ENCODE measurements around the gene NOTO.

The NOTO gene

GRCh38 chr2:73258186-73258912 is 56.0 kb downstream of the NOTO start:
- DNase-seq (ENCODE audit: low read depth): no peak

DNA sequence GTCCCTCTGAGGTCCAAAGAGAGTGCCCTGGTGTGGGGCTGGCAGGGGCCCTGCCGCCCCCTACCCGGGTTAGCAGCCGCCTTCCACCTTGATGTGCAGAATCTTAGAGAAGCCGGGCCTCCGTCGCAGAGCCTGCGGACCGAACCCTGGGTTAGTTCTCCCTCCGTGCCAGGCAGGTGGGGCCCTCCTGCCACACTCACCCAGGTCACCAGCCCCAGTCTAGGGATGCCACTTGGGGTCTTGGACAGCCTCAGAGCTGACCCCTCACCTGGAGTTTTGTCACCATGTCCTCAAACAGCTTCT is 56.5 kb downstream of the NOTO start:
- no peak for DNase-seq (ENCODE audit: low read depth)

DNA sequence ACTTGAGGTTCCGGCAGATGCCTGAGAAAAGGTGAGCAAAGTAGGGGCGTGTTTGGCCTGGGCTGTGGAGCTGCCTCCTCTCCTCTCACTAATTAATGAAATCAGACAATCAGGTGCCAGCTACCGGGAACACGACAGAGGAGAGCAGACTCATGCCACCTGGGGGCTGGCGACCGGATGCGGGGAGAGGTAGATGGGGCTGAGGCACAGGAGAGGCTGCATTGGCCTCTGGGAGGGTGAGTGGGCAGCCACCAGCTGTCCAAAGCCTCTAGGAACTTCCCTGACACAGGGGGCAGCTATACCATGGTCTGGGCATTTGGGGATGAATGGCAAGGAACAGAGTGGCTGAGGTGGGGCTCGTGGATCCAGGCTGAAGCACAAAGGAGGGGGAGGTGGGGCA is 56.9 kb downstream of the NOTO start:
- DNase-seq (ENCODE audit: low read depth): no peak

DNA sequence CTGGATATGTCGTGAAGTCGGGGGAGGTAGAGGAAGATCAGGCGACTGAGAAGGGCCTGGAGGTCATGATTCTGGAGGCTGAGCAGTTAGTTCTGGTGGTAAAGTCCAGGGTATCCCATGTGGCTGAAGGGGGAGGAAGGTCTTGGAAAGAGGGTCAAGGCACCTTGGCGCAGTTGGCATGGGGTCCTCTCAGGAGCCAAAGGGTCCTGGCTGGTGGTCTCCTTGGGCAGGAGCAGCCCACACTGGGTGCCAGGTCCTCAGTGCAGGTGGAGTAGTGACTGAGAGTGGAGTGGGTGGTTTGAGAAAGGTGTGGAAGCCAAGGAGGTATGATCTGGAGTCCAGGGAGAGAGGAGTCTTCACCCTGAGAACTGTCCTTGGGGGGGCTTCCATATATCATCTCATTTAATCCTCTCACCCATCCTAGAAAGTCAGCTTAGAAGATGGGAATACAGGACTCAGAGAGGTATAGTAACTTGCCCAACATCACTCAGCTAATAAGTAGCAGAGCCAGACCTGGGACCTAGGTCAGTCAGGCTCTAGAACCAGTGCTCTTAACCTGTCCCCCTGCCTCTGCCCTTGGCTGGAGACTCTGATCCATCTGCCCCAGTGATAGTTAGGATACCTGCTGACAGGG is 57.4 kb downstream of the NOTO start:
- no peak for DNase-seq (ENCODE audit: low read depth)

GRCh38 chr2:73260338-73260984 is 58.1 kb downstream of the NOTO start:
- no peak for DNase-seq (ENCODE audit: low read depth)

Data from HS-27A (cell line).